Adrenal gland (tissue), 5 donors: ENCODE results near the gene SP110.
"Not testable (repeated sequence)": the region's sequence is repeated elsewhere in the genome, so short reads cannot be mapped to it uniquely, and the experiment has no call there.

Source experiments
- CTCF ChIP-seq, 6 experiments: fragments of 450-650 bp in 4 of 6; fragments of 200-600 bp in 2 of 6; sonication (generic) in 1 of 6; IDR thresholded peaks; 1 replicate in 5 of 6; 2 replicates in 1 of 6; pipeline versions ENCODE4 v1.5.1 to v1.8.0; 2016 to 2021; ENCODE audit warnings: antibody characterized with exemption in 6 of 6, mild to moderate bottlenecking in 2 of 6, moderate library complexity in 1 of 6
- POLR2A ChIP-seq, 2 donors: fragments of 450-650 bp; IDR thresholded peaks; one replicate each; pipeline ENCODE4 v1.6.1; 2017; ENCODE audit warnings: antibody characterized with exemption in 2 of 2, mild to moderate bottlenecking in 2 of 2, moderate library complexity in 1 of 2
- donor health status: DM: no; HTN: no; CAD: no.

- not testable (repeated sequence) for TF ChIP-seq CTCF, POLR2A (IDR thresholded peaks at IDR 0.05)
Measured at GRCh38 chr2:230120376-230120775, 99.4 kb downstream of the SP110 start.
